ENCODE data around the gene TUBA1A. TPM values are rescaled to one million over a fixed set of nuclear protein-coding genes. Genes with fewer than 3 reads are reported as not detected.

The TUBA1A gene
- total RNA-seq, 1 donor, result 478 TPM

DNA sequence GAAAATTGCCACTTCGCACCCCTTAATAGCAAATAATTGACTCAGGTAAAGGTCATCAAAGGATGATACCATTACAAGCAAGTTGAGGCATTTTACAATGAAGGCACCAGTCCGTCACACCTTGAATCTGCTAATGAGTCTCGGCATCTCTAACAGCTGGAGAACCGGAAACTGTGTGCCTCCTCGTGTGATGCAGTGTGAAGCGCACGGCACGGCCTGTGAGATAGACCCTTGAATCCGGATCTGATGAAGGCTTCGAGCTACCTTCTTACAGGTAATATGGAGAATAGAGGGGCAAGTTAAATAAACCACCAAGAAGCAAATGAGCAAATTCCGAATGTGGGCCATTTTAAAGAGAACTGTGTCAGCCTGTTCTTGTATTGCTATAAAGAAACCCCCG, 19.8 kb upstream of the TUBA1A start:
- Histone ChIP-seq H4K20me1 (ENCODE audit: insufficient read depth, low read length) (no peaks in the 10 kb centered on the region), H3K27me3 (ENCODE audit: insufficient read depth, low read length) (no peaks in the 10 kb centered on the region), H3K79me2 (ENCODE audit: insufficient read depth, low read length) (no peaks in the 10 kb centered on the region), H3K9me3 (ENCODE audit: low read depth, low read length) (no peaks in the 10 kb centered on the region), H3K4me1 (ENCODE audit: insufficient read depth, low read length) (peaks cover 4% of the 10 kb centered on the region), H3K4me2 (ENCODE audit: insufficient read depth, low read length) (no peak overlapping the region), H2AFZ (ENCODE audit: low read length) (no peak overlapping the region), H3K27ac (ENCODE audit: low read depth, low read length) (no peak overlapping the region), H3K4me3 (ENCODE audit: insufficient read depth, low read length) (no peak overlapping the region), H3K36me3 (ENCODE audit: insufficient read depth, low read length) (no peaks in the 10 kb centered on the region)
- DNase-seq (ENCODE audit: insufficient read length, low spot score, missing footprints), result no peak
- TF ChIP-seq, protein P1, sequence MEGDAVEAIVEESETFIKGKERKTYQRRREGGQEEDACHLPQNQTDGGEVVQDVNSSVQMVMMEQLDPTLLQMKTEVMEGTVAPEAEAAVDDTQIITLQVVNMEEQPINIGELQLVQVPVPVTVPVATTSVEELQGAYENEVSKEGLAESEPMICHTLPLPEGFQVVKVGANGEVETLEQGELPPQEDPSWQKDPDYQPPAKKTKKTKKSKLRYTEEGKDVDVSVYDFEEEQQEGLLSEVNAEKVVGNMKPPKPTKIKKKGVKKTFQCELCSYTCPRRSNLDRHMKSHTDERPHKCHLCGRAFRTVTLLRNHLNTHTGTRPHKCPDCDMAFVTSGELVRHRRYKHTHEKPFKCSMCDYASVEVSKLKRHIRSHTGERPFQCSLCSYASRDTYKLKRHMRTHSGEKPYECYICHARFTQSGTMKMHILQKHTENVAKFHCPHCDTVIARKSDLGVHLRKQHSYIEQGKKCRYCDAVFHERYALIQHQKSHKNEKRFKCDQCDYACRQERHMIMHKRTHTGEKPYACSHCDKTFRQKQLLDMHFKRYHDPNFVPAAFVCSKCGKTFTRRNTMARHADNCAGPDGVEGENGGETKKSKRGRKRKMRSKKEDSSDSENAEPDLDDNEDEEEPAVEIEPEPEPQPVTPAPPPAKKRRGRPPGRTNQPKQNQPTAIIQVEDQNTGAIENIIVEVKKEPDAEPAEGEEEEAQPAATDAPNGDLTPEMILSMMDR (IDR thresholded peaks at IDR 0.05; ENCODE audit: extremely low read depth, low read depth, low read length), result no peak

DNA sequence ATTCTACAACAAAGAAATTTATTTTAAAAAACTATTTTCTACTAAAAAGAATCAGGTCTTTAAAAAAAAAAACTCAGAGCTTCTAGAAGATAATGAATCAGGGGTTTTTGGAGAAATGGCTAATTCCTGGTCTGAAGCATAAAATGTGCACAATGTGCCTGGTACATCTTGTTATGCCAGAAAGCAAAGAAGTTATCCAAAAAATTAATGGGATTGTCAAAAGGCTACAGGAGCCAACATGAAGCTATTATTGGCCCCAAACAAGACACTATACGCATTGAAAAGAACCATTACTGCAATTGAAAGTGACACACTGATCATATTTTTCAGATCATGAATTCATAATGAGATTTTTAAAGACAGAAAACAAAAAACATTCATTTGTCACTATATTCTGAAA, 19.3 kb upstream of the TUBA1A start:
- Histone ChIP-seq H3K4me3 (ENCODE audit: insufficient read depth, low read length) (no peak overlapping the region), H3K4me1 (ENCODE audit: insufficient read depth, low read length) (no peaks in the 10 kb centered on the region), H3K9me3 (ENCODE audit: low read depth, low read length) (no peaks in the 10 kb centered on the region), H2AFZ (ENCODE audit: low read length) (no peak overlapping the region), H4K20me1 (ENCODE audit: insufficient read depth, low read length) (no peaks in the 10 kb centered on the region), H3K27me3 (ENCODE audit: insufficient read depth, low read length) (no peaks in the 10 kb centered on the region), H3K4me2 (ENCODE audit: insufficient read depth, low read length) (no peak overlapping the region), H3K27ac (ENCODE audit: low read depth, low read length) (no peak overlapping the region), H3K79me2 (ENCODE audit: insufficient read depth, low read length) (no peaks in the 10 kb centered on the region), H3K36me3 (ENCODE audit: insufficient read depth, low read length) (no peaks in the 10 kb centered on the region)
- peak; percentile 26 for DNase-seq (ENCODE audit: insufficient read length, low spot score, missing footprints)
- TF ChIP-seq, protein P1 (IDR thresholded peaks at IDR 0.05; ENCODE audit: extremely low read depth, low read depth, low read length), result no peak

DNA sequence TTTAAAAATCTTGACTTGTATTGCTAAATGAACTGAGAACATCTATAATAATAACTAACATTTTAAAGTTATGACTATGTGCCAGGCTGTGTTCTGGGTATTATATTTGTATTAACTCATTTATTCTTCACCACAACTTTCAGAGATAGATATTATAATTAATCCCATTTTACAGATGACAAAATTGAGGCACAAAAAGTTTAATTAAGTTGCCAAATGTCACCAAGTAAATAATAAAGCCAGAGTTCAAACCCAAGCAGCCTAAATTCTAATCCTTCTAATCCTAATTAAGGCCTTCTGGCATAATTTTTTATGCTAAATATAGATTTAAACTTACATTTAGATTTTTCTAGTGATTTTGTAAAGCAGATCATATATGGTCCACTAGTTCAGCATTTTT, 17.5 kb upstream of the TUBA1A start:
- Histone ChIP-seq H2AFZ (ENCODE audit: low read length) (no peak overlapping the region), H4K20me1 (ENCODE audit: insufficient read depth, low read length) (no peaks in the 10 kb centered on the region), H3K36me3 (ENCODE audit: insufficient read depth, low read length) (no peaks in the 10 kb centered on the region), H3K4me1 (ENCODE audit: insufficient read depth, low read length) (peaks cover 8% of the 10 kb centered on the region), H3K4me3 (ENCODE audit: insufficient read depth, low read length) (no peak overlapping the region), H3K27ac (ENCODE audit: low read depth, low read length) (no peak overlapping the region), H3K4me2 (ENCODE audit: insufficient read depth, low read length) (no peak overlapping the region), H3K9me3 (ENCODE audit: low read depth, low read length) (no peaks in the 10 kb centered on the region), H3K27me3 (ENCODE audit: insufficient read depth, low read length) (no peaks in the 10 kb centered on the region), H3K79me2 (ENCODE audit: insufficient read depth, low read length) (no peaks in the 10 kb centered on the region)
- DNase-seq (ENCODE audit: insufficient read length, low spot score, missing footprints), result peak; percentile 19
- TF ChIP-seq, protein P1 (IDR thresholded peaks at IDR 0.05; ENCODE audit: extremely low read depth, low read depth, low read length), result no peak

DNA sequence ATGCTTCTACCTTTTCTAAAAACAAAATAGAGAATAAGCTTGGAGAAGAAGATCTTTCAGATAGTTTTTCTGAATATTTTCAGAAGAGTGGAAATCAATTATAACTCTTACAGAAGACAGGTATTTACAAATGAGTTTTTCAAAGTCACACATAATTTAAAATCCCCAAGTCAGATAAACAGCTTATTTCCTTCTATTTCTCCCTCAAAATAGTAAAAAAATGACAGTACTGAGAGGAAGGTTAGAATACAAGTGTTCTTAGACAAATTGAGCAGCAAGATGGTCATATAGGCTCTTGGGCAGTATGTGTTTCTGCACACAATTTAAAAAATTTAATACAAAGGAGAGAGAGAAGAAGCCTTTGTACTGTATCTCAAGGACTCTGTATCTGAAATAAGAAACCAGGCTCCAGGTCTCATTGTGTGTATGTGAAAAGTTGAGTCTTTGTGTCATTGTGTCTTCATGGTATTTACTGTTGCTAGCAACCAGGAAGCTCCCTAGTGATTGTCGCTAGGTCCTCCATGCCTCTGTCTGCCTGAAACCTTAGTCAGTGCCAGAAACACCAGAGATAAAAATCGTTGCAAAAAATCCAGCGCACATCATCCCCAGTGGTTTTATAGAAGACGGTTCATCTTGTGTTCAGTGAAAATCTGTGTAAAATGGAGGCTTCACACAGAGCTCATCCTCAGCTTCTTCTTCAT, 12.9 kb upstream of the TUBA1A start:
- Histone ChIP-seq H3K36me3 (ENCODE audit: insufficient read depth, low read length) (no peaks in the 10 kb centered on the region), H2AFZ (ENCODE audit: low read length) (peak overlapping the region; percentile 44), H3K9me3 (ENCODE audit: low read depth, low read length) (no peaks in the 10 kb centered on the region), H3K4me3 (ENCODE audit: insufficient read depth, low read length) (no peak overlapping the region), H3K79me2 (ENCODE audit: insufficient read depth, low read length) (no peaks in the 10 kb centered on the region), H4K20me1 (ENCODE audit: insufficient read depth, low read length) (no peaks in the 10 kb centered on the region), H3K27me3 (ENCODE audit: insufficient read depth, low read length) (no peaks in the 10 kb centered on the region), H3K4me2 (ENCODE audit: insufficient read depth, low read length) (peak overlapping the region; percentile 67), H3K4me1 (ENCODE audit: insufficient read depth, low read length) (peaks cover 30% of the 10 kb centered on the region), H3K27ac (ENCODE audit: low read depth, low read length) (peak overlapping the region; percentile 75)
- DNase-seq (ENCODE audit: insufficient read length, low spot score, missing footprints), result no peak
- TF ChIP-seq, protein P1 (IDR thresholded peaks at IDR 0.05; ENCODE audit: extremely low read depth, low read depth, low read length), result no peak
